HG02938 (cell line): ENCODE measurements around the gene NR1I3.

Experiments used
- ATAC-seq: cut with Tn5 transposase; IDR thresholded peaks from one replicate; pipeline ENCODE4 v1.9.1; 2021; ENCODE audit warnings: mild to moderate bottlenecking, moderate library complexity; ENCODE audit not compliant: unreplicated experiment

Gene NR1I3

DNA sequence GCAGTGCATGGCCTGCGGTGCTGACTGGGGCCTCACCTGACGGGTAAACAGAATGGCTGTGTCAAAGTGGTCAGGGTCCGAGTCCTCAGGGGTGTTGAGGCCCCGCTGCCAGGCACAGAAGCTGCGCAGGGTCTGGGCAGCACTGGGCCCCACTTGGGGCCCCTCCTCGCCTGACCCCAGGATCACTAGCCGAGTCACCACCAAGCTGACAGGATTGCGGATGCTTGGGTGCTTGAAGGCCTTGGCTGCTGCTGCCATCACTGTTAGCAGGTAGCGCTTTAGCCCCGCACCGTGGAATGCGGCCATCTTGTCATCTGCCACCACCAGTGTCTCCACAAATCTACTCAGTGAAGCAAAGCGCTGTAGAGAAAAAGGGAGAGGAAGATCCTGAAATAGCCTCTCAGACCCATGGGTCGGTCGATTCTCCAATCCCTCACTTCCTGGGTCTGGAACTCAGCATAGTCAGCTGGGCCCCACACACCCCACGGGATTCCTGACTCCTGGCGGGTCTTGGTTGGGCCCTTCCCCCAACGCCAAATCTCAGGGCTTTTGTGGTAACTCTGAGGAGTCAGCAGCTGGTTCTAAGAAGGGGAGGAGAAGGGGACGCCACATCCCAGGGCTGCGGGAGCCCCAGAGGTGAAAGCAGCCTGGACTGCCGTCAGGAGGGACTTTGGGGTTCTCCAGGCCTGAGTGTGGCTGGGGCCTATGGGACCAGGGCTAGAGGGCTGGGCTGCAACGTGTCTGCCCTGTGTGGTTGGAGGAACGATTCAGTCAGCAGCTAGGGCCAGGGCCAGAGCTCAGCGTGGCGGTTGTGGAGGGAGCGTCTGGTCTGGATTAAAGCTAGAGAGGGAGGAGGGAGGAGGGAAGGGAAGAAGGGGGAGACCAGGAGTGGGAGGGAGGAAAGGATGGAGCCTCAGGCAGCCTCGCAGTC is 41.2 kb downstream of the NR1I3 start:
- ATAC-seq, result no peak

DNA sequence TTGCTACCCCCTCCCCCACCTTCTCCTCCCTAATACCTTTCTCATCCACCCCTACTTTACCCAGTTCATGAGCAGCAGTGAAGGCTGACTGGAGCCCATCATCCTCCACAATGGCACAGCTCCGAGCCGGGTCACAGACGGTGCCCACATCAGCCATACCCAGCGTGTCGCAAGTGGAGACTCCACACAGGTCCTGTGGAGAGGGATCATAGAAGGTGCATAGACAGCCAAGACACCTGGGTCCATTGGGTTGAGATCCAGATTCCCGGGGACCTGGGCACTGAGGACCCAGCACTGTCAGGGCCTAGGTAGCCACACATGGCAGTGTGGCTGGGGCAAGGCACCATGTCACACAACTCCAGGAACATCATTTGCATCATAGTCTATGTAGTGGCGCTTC is 41.9 kb downstream of the NR1I3 start:
- no peak for ATAC-seq

DNA sequence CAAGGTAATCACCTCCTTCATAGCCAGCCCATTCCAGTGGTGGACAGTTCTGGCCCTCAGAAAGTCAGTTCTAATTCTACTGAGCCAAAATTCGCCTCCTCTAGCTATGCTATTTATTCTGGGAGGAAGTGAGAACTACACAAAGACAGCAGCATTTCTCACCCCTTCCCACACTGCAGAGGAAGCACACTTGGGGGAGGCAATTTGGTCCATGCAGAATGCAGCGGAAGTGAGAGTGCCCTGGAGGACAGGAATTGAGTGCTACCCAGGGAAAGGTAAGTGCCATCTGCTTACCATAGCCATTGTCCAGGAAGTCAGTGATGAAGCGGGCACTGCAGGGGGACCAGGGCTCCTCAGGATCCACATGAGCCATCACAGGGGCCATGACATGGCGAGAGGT is 42.8 kb downstream of the NR1I3 start:
- no peak for ATAC-seq

DNA sequence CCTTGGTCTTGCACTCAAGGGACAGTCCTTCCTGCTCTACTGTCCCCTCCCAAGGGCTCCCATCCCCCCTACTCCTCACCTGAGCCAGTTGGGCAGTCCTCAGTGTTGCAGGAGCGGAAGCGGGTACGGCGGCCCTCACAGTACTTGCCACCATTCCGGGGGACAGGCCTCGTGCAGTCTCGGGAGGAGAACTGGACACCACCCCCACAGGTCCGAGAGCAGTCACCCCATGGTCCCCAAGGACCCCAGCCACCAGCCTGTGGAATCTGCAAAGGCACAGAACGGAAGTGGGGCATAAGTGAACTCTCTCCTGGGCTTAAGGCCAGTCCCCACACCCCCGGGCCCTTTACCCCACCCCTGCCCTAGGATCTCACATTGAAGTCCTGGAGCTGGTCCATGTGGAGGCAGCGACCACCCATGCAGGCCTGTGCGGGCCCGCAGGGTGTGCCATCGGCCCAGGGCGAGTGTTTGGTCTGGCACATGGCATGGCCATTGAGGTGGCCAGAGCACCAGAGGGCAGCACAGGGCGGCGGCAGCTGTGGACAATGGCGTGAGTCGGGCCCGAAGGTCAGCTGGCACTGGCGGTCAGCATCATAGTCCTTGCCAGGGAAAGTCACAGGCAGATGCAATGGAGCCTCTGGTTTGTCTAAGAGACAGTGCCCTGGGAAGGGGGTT is 44.3 kb downstream of the NR1I3 start:
- no peak for ATAC-seq

DNA sequence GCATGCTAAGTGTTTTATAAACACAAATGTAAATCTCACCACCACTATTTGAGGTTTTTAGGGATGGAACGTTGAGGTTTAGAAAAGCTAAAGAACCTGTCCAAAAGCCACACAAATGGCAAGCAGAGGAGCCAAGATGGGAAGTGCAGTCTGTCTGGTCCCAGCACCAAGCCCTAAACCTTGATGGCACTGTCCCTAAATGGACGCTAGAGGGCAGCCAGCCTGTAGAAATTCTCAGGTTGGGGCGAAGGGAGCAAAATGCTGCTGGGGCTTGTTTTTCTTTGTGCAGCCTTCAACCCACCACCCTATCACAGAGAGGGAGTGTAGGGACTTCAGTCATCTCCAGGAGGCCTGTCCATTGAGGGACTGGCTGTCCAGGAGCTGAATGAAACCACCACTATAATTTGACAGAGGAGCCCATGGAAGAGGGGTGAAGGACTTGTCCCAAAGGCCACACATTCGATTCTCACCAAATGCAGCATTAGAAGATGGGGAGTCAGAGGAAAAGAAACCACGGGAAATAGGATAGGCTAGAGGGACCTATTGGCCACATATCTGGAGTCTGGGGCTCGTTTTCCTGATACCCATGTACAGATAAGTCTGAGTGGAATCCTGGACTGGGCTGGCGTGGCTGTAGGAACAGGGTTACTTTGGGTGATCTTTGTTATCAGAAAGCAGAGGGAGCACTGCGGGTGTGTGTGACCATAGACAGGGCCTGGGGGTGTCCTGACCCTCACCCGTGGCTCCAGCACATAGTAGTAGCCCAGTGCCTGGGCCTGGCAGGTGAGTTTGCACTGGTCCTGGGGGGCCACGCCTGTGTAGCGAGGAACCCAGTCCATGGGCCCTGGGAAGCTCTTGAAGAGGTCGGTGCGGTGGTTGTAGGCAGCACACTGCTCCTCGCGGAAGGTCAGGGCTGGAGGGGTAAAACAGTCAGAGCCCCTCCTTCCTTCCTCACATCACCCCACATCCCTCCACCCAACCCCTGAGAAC is 45.2 kb downstream of the NR1I3 start:
- no peak for ATAC-seq

DNA sequence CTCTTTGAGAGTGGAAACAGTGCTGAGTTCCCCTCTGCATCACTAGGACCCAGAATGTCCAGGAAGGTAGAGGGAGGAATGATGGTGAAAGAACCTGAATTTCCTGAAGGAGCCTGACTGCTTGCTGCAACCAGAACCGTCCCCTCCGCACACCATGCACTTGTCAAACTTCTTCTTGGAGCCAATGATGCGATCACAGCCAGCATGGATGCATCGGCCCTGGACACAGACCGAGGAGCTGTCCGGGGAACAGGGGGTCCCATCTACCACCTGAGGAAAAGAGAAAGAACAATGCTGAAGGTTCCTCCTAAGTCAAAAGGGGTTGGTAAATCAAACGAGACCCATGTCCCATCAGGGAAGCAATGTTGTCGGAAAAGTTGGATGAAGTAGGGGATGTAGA is 46.0 kb downstream of the NR1I3 start:
- no peak for ATAC-seq

DNA sequence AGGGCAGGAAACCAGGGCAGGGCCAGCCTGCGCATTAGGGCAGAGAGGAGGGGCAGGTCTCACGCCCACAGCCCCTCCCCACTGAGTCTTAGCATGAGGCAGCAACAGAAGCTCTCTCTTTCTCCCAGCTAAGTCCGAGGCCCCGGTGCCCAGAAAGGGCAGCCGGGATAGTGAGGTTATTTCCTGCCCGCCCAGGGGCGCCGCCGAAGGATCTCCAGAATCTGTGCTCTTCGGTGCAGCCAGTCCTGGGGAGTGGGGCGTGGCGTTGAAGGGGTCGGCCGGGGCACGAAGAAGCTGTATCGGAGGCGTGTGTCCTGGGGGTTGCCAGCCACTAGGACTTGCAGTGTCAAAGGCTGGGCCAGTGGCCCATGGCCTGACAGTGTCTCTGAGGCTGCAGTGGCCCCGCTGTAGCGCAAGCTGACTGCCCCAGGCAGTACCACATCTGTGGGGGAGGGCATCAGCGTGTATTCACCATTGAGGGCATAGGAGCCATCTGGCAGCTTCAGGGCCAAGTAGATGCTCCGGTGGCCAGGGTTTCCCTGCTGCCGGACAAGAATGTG is 47.0 kb downstream of the NR1I3 start:
- no peak for ATAC-seq

DNA sequence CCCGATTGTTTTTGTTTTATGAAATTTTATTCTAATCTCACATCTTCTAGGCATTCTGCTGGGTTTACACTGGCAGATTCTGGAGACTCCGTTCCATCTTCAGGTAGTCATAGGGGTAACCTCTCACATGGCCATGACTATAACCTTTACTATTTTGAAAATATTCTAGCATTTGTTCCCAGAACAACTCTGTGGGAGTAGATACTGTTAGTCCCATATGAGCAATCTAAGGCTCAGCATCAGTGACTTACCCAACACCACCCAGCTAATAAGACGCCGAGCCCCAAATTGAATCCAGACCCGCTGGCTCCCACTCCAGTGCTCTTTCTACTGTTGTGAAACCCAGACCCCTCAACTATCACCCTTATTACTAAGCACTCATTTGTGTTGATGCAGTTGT is 49.0 kb downstream of the NR1I3 start:
- ATAC-seq, result no peak

DNA sequence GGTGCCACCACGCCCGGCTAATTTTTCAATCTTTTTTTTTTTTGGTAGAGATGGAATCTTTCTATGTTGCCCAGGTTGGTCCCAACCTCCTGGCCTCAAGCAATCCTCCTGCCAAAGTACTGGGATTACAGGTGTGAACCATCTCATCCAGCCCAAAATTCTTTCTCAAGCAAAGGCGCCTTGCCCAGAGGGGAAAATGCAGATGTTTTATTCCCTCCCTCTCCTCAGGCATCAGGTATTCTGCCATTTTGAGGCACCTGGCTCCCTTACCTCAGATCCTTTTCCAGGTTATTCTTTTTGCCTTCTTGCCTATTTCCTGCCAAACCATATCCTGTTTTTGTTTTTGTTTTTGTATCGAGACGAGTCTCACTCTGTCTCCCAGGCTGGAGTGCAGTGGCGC is 49.6 kb downstream of the NR1I3 start:
- no peak for ATAC-seq

DNA sequence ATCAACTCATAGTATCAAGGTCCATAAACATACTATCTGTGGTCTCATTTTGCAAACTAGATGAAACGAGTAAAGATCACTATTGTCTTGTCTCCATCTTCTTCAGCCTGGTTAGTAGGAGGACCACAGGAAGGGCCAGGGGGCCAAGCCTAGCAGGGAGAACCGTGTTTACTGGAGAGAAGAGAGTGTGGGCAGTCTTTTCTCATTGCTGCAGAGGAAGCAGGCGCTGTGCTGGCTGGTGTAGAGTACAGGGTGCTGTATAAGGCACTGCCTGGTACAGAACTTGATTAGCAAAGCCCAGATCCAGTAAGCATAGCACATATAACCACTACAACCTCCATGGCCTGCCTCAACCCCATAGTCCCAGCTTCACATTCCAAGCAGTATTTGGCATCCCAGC is 50.7 kb downstream of the NR1I3 start:
- ATAC-seq, result no peak

DNA sequence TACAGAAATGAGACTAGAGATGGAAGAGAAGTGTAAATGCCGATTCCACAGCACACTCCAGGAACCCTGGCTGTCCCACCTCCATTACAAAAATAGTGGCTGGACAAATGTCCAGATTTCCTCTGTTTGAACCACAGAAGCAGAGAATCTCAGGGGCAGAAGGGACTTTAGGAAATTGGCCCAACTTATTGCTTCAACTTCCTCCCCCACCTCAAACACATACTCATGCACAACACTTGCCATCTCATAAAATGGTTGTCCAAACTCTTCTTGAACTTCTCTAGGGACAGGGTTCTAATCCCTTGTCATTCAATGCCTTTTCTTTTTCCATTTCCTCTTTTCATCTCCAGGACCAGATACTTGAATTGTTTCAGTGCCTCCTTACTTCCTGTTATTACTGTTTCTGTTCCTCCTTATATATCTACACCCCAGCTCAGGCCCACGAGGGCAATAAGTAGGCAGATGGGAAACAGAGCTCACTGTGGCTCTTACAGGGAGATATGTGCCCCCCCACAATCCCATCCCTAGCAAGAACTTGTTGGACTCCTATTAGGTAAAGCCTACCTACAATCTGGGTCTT is 52.2 kb downstream of the NR1I3 start:
- peak; percentile 27 for ATAC-seq

DNA sequence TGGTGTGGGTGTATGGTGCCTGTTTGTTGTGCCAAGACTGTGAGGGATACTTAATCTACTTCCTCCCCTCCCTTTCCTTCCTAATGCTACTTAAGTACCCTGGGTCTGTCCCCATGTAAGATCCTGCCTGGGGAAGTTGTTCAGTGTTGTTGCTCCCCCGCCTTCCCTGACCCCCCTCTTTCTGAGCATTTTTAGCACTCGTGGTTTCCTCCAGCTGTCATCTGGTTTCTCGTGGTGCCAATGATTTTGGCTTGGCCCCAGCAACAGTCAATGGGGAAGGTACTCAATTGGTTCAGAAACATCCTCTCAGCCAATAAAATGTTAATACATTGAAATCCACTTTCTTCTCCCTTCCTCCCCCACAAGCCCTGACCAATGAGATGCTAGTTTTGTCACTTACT is 52.7 kb downstream of the NR1I3 start:
- ATAC-seq, result peak; percentile 72

DNA sequence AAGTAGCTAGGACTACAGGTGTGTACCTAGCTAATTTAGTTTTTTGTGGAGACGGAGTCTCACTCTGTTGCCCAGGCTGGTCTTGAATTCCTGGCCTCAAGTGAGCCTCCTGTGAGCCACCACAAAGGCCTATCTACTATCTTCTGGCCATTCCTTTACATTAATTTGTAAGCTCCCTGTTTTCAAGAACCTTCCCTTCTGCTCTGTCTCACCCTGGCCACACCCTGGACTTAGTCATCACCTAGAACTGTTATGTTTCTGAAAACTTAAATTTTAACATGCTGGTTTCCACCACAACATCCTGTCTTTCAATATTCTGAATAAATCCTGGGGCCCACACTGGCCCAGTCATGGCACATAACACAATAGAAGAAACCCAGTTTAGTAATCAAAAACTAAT is 55.8 kb downstream of the NR1I3 start:
- peak; percentile 56 for ATAC-seq

DNA sequence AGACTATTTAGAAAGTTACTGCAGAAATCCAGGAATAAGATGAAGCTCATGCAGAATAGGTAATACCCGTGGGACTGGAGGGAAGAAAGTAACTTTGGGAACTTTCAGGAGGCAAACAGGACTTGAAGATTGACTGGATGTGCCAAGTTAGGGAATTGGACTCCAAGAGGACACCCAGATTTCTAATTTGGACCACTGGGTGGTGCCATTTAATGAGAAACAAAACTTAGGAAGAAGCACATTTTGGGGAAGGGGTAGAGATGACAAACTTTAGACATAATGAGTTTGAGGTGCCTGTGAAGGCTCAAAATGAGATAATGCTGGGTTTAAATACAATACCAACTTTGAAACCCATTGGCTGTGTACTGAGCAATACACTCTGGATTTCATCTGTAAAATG is 57.4 kb downstream of the NR1I3 start:
- no peak for ATAC-seq

DNA sequence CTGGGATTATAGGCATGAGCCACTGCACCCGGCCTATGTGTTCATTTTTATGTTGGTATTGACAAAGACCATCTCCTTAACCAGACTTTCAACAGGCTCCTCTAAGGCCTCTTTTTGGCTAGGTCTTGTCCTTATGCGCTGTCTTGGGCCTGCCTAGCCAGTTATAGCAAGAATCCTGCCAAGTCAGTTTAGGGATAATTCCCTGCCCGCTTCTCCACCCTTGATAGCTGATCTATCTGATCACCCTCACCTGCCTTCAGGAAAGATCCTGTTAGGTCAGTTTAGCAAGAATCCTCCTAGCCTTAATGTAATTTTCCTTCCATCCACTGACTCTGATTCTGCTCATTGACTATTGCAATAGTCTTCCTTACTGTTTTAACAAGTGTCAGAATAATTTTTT is 58.3 kb downstream of the NR1I3 start:
- ATAC-seq, result no peak
